ENCODE data around the gene EFNA3.

The EFNA3 gene

GRCh38 chr1:155133799-155134281 lies 55.2 kb downstream of the EFNA3 start:
- DNase-seq (ENCODE audit: low spot score), result no peak

GRCh38 chr1:155134322-155134721 lies 55.7 kb downstream of the EFNA3 start:
- no peak for DNase-seq (ENCODE audit: low spot score)

GRCh38 chr1:155134880-155135414 lies 56.3 kb downstream of the EFNA3 start:
- peak; percentile 83 for DNase-seq (ENCODE audit: low spot score)

DNA sequence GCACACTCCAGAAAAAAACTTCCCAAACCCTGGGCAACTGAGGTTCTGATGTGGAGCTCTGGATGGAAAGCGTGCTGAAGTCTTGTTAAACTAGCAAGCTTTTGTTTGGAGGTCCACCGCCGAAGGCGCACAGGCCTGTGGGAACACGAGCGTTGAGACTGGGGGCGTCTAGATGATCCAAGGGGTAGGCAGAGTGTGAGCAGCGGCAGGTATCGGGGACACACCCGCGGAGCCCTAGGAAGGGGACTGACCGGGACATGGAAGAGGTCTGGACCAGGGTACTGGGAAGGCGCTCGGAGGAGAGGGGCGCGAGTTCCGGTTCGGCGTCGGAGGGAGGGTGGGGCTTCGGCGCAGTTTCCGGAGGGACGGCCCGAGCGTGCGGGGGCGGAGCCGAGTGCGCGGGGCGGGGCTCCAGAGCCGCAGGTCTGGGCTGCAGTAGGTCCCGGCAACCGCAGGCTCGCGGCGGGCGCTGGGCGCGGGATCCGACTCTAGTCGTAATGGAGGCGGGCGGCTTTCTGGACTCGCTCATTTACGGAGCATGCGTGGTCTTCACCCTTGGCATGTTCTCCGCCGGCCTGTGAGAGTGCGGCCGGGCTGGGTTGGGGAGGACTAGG lies 56.9 kb downstream of the EFNA3 start, which contains the start of gene SLC50A1:
Gene SLC50A1 (plus strand): TSS at position 438 of the 614 bp plus-strand sequence. CDS start 60 bp downstream, at position 498.
- DNase-seq (ENCODE audit: low spot score), result peak; percentile 98

- no peak for DNase-seq (ENCODE audit: low spot score)
Observed at GRCh38 chr1:155136748-155137147, 58.1 kb downstream of the EFNA3 start.

Measured in left forelimb (tissue), 1 donor.